HG03558 (cell line): Measurements from ENCODE around the gene HHLA2.

Source experiments
- ATAC-seq: cut with Tn5 transposase; IDR thresholded peaks from one replicate; pipeline ENCODE4 v1.9.1; 2021; ENCODE audit warnings: moderate number of reproducible peaks; ENCODE audit not compliant: unreplicated experiment; ENCODE audit errors: extremely low read depth

Gene HHLA2

GRCh38 chr3:108297647-108298046 lies 1.3 kb downstream of the HHLA2 start:
- no peak for ATAC-seq

- ATAC-seq, result no peak
These were observed 1.7 kb downstream of the HHLA2 start for GRCh38 chr3:108298056-108298455.

GRCh38 chr3:108300103-108300849 lies 3.9 kb downstream of the HHLA2 start:
- no peak for ATAC-seq

GRCh38 chr3:108301695-108302404 lies 5.5 kb downstream of the HHLA2 start:
- no peak for ATAC-seq

- ATAC-seq, result no peak
These were observed 6.2 kb downstream of the HHLA2 start for GRCh38 chr3:108302570-108302969.

- no peak for ATAC-seq
These were observed 9.3 kb downstream of the HHLA2 start for GRCh38 chr3:108305484-108306172.

GRCh38 chr3:108311797-108312196 lies 15.4 kb downstream of the HHLA2 start:
- ATAC-seq, result no peak

GRCh38 chr3:108312656-108313055 lies 16.3 kb downstream of the HHLA2 start:
- ATAC-seq, result no peak

- no peak for ATAC-seq
These were observed 19.5 kb downstream of the HHLA2 start for GRCh38 chr3:108315767-108316301.

- ATAC-seq, result no peak
These were observed 23.2 kb downstream of the HHLA2 start for GRCh38 chr3:108319428-108320082.

- no peak for ATAC-seq
These were observed 24.5 kb downstream of the HHLA2 start for GRCh38 chr3:108320746-108321350.

- ATAC-seq, result no peak
These were observed 26.0 kb downstream of the HHLA2 start for GRCh38 chr3:108322352-108322751.

GRCh38 chr3:108324177-108324576 lies 27.8 kb downstream of the HHLA2 start:
- ATAC-seq, result no peak

GRCh38 chr3:108327168-108327567 lies 30.8 kb downstream of the HHLA2 start:
- no peak for ATAC-seq

GRCh38 chr3:108328821-108329486 lies 32.6 kb downstream of the HHLA2 start:
- no peak for ATAC-seq

GRCh38 chr3:108329508-108329907 lies 33.2 kb downstream of the HHLA2 start:
- no peak for ATAC-seq

GRCh38 chr3:108329947-108330346 lies 33.6 kb downstream of the HHLA2 start:
- ATAC-seq, result no peak

- no peak for ATAC-seq
These were observed 35.4 kb downstream of the HHLA2 start for GRCh38 chr3:108331792-108332191.

- no peak for ATAC-seq
These were observed 37.6 kb downstream of the HHLA2 start for GRCh38 chr3:108333961-108334360.

GRCh38 chr3:108334701-108335100 lies 38.4 kb downstream of the HHLA2 start:
- no peak for ATAC-seq
